Measurements from ENCODE around the gene SPPL3.

Gene SPPL3

DNA sequence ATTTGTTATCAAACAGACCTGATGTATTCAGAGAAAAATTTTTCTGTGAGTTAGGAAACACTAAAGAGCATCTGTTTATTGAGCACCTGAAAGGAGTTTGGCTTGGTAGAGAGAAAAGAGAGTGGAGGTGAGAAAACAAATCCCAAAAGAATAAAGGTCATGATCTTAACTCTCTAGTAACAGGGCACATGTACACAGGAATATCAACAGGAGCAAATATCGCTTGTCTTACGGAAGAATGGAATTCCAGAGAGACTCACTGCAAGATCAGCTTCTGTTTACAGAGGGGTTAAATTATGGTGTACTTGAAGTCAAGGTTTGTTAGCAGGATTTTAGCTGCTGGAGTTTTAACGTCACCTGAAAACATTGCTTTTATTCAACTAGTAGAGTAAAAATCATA is 78.8 kb downstream of the SPPL3 start:
- H3K9me2 ChIP-seq (replicated peaks; ENCODE audit: insufficient read depth, low read length) = no peaks in the 10 kb centered on the region
- no peak overlapping the region for H3K9ac ChIP-seq (ENCODE audit: low read length)
- no peak overlapping the region for H3K27ac ChIP-seq (ENCODE audit: low read depth, low read length)
- no peak overlapping the region for H2AFZ ChIP-seq (ENCODE audit: low read depth, low read length, severe bottlenecking)
- H3K4me2 ChIP-seq (ENCODE audit: low read depth, low read length, poor library complexity, severe bottlenecking) = no peak overlapping the region
- 0 out of 2 replicates have a peak, but pooled peaks cover 14% of the 10 kb centered on the region for H4K20me1 ChIP-seq (ENCODE audit: low read depth, low read length)
- no peaks in the 10 kb centered on the region for H3K27me3 ChIP-seq (ENCODE audit: low read length)
- H3K9me3 ChIP-seq (ENCODE audit: insufficient read depth, low read length) = no peaks in the 10 kb centered on the region
- H3F3A ChIP-seq (ENCODE audit: insufficient read depth) = no peaks in the 10 kb centered on the region
- peaks cover 40% of the 10 kb centered on the region for H3K79me2 ChIP-seq (ENCODE audit: insufficient read depth, low read length)
- H3K36me3 ChIP-seq (ENCODE audit: low read length) = no peaks in the 10 kb centered on the region
- no peak for TF ChIP-seq EZH2phosphoT487 (conservative IDR thresholded peaks at IDR 0.05; ENCODE audit: low read length)
- TF ChIP-seq, protein P1, sequence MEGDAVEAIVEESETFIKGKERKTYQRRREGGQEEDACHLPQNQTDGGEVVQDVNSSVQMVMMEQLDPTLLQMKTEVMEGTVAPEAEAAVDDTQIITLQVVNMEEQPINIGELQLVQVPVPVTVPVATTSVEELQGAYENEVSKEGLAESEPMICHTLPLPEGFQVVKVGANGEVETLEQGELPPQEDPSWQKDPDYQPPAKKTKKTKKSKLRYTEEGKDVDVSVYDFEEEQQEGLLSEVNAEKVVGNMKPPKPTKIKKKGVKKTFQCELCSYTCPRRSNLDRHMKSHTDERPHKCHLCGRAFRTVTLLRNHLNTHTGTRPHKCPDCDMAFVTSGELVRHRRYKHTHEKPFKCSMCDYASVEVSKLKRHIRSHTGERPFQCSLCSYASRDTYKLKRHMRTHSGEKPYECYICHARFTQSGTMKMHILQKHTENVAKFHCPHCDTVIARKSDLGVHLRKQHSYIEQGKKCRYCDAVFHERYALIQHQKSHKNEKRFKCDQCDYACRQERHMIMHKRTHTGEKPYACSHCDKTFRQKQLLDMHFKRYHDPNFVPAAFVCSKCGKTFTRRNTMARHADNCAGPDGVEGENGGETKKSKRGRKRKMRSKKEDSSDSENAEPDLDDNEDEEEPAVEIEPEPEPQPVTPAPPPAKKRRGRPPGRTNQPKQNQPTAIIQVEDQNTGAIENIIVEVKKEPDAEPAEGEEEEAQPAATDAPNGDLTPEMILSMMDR (IDR thresholded peaks at IDR 0.05; ENCODE audit: insufficient read depth, low read length, poor library complexity, severe bottlenecking) = no peak
- no peak overlapping the region for H3K4me3 ChIP-seq (ENCODE audit: insufficient read depth, low read length, poor library complexity, severe bottlenecking)

DNA sequence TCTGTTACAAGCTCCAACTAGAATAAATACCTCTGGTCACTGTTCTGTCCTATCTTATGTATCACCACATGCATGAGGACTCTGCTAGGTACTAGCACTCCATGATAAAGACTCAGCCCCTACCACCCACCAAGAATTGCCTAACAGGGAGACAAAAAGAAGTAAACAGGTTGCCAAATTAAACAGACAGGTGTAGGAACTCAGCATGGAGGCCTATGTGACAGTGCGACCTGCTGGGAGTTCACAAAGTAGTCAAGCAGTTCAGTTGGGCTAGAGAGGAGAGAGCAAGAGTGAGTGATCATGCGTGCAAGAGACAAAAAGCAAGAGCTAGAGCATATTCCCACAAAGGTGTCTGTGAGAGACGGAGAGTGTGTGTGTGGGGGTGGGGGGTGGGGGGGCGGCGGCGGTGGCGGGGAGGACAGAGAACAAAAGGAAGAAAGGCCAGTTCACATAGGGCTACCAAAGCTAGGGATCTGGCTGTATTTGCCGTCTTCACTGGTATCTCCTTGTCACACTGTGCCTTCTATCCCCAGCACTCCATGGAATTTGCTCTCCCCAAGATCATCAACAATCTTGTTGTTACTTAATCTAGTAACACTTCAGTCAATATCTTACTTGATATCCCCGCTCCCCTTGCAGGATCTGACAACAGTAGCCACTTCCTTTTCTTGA is 81.2 kb downstream of the SPPL3 start:
- no peaks in the 10 kb centered on the region for H3K9me2 ChIP-seq (replicated peaks; ENCODE audit: insufficient read depth, low read length)
- no peak for TF ChIP-seq EZH2phosphoT487 (conservative IDR thresholded peaks at IDR 0.05; ENCODE audit: low read length)
- TF ChIP-seq, protein P1 (IDR thresholded peaks at IDR 0.05; ENCODE audit: insufficient read depth, low read length, poor library complexity, severe bottlenecking) = no peak
- 0 out of 2 replicates have a peak, but pooled peaks cover 14% of the 10 kb centered on the region for H4K20me1 ChIP-seq (ENCODE audit: low read depth, low read length)
- no peak overlapping the region for H3K9ac ChIP-seq (ENCODE audit: low read length)
- H3K4me2 ChIP-seq (ENCODE audit: low read depth, low read length, poor library complexity, severe bottlenecking) = no peak overlapping the region
- no peak overlapping the region for H3K4me3 ChIP-seq (ENCODE audit: insufficient read depth, low read length, poor library complexity, severe bottlenecking)
- H3K79me2 ChIP-seq (ENCODE audit: insufficient read depth, low read length) = peaks cover 59% of the 10 kb centered on the region
- no peaks in the 10 kb centered on the region for H3F3A ChIP-seq (ENCODE audit: insufficient read depth)
- H3K27me3 ChIP-seq (ENCODE audit: low read length) = no peaks in the 10 kb centered on the region
- H3K36me3 ChIP-seq (ENCODE audit: low read length) = no peaks in the 10 kb centered on the region
- no peak overlapping the region for H2AFZ ChIP-seq (ENCODE audit: low read depth, low read length, severe bottlenecking)
- H3K9me3 ChIP-seq (ENCODE audit: insufficient read depth, low read length) = no peaks in the 10 kb centered on the region
- no peak overlapping the region for H3K27ac ChIP-seq (ENCODE audit: low read depth, low read length)

DNA sequence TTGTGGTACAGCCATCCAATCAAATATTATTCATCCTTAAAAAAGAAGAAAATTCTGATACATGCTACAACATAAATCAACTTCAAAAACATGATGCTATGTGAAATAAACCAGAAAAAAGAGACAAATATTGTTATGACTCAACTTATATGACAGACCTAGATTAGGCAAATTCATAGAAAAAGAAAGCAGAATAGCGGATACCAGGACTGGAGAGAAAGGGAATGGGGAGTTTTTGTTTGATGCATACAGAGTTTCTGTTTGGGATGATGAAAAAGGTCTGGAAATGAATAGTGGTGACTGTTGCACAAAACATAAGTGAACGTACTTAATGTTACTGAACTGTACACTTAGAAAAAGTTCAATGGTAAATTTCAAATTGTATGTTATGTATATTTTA is 82.3 kb downstream of the SPPL3 start:
- Histone ChIP-seq H3K9me3 (ENCODE audit: insufficient read depth, low read length) (no peaks in the 10 kb centered on the region), H3K79me2 (ENCODE audit: insufficient read depth, low read length) (peaks cover 65% of the 10 kb centered on the region), H3K4me3 (ENCODE audit: insufficient read depth, low read length, poor library complexity, severe bottlenecking) (no peak overlapping the region), H3K9ac (ENCODE audit: low read length) (no peak overlapping the region), H4K20me1 (ENCODE audit: low read depth, low read length) (0 out of 2 replicates have a peak, but pooled peaks cover 13% of the 10 kb centered on the region), H3F3A (ENCODE audit: insufficient read depth) (no peaks in the 10 kb centered on the region), H3K27me3 (ENCODE audit: low read length) (no peaks in the 10 kb centered on the region), H3K36me3 (ENCODE audit: low read length) (no peaks in the 10 kb centered on the region), H3K9me2 (replicated peaks; ENCODE audit: insufficient read depth, low read length) (no peaks in the 10 kb centered on the region), H3K4me2 (ENCODE audit: low read depth, low read length, poor library complexity, severe bottlenecking) (no peak overlapping the region), H2AFZ (ENCODE audit: low read depth, low read length, severe bottlenecking) (no peak overlapping the region), H3K27ac (ENCODE audit: low read depth, low read length) (no peak overlapping the region)
- TF ChIP-seq, protein P1 (IDR thresholded peaks at IDR 0.05; ENCODE audit: insufficient read depth, low read length, poor library complexity, severe bottlenecking) = no peak
- no peak for TF ChIP-seq EZH2phosphoT487 (conservative IDR thresholded peaks at IDR 0.05; ENCODE audit: low read length)
